HT1080 (cell line): ENCODE measurements around the gene MMP12. TPM values are rescaled to one million over a fixed set of nuclear protein-coding genes. Genes with fewer than 3 reads are reported as not detected.
"Not testable (repeated sequence)": the region's sequence is repeated elsewhere in the genome, so short reads cannot be mapped to it uniquely, and the experiment has no call there.

Experiments used
- DNase-seq: peaks from one replicate; pipeline ENCODE4 v3.0.0-alpha.2; 2015; ENCODE audit warnings: low read depth
- polyA plus RNA-seq, 2 experiments: library from polyadenylated mRNA; depleted of rRNA; stranded (reverse); fragments of >200 nt; gene quantifications; 2 replicates each; pipeline ENCODE4 v1.2.3, GENCODE V29; 2015
- total RNA-seq: library from RNA; depleted of rRNA; stranded (reverse); fragments of >200 nt; shearing (Covaris generic); gene quantifications from 2 replicates; pipeline ENCODE4 v1.2.3, GENCODE V29; 2014; rRNA removed

Gene MMP12
- total RNA-seq: not detected in 2 replicates
- not detected in 2 replicates for polyA plus RNA-seq (2015; cell fraction: cytosol; rRNA removed)
- polyA plus RNA-seq (2015; cell fraction: nucleus; rRNA removed): 0.27 TPM in 1 of 2 replicates, not detected in the other

DNA sequence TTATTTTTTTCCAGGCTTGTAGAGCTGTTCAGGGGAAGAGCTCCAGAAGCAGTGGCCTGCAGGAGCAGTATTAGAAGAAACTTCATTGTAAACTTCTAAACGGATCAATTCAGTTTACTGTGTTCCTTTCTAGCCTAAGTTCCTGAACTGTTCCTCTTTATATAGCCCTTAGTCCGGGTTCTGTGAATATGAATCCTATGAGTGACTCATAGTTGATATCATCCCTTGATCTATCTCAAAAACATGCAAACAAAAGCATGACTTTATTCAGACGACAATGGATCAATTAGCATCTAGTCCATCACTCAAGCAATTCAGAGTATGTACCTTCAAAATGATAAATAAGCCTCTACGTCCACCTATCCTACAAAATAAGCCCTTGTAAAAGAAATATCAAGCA, at the start of gene MMP12:
TSS of gene MMP12 (minus strand) at position 131 of the 400 bp plus-strand sequence. CDS start at position 86, 45 bp downstream.
- no peak for DNase-seq

DNA sequence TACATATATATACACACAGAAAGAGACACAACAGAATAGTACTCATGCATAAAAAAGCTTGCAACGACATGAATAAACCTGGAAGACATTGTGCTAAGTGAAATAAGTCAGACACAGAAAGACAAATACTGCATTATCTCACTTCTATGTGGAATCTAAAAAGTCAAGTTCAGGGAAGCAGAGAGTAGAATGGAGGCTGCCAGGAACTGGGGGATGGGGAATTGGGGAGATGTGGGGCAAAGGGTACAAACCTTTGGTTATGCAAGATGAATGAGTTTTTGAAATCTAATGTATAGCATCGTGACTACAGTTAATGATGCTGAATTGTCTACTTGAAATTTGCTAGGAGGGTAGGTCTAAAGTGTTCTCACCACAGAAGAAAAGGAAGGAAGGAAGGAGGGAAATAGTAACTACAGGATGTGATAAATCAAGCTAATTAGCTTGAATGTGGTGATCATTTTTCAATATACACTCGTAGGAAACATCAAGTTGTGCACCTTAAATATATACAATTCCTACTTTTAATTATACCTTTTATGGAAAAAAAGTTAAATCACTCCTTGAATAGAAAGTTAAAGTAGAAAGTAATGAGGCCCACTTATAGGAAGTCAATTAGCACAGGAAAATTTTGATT, 46.9 kb upstream of the MMP12 start:
- DNase-seq: no peak

- no peak for DNase-seq
Measured at GRCh38 chr11:102920118-102920684, 45.4 kb upstream of the MMP12 start.

DNA sequence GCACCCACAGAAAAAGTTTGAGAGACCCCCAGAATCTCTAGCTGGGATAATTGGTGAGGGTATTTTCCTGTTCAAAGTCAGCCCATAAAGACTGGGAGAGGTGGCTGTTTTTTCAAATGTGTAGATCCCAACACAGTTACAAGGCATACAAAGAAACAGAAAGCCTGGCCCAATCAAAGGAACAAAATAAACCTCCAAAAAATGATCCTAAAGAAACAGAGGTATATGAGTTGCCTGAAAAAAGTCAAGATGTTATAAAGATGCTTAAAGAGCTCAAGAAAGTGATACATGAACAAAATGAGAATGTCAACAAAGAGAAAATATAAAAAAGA, 40.2 kb upstream of the MMP12 start:
- no peak for DNase-seq

DNA sequence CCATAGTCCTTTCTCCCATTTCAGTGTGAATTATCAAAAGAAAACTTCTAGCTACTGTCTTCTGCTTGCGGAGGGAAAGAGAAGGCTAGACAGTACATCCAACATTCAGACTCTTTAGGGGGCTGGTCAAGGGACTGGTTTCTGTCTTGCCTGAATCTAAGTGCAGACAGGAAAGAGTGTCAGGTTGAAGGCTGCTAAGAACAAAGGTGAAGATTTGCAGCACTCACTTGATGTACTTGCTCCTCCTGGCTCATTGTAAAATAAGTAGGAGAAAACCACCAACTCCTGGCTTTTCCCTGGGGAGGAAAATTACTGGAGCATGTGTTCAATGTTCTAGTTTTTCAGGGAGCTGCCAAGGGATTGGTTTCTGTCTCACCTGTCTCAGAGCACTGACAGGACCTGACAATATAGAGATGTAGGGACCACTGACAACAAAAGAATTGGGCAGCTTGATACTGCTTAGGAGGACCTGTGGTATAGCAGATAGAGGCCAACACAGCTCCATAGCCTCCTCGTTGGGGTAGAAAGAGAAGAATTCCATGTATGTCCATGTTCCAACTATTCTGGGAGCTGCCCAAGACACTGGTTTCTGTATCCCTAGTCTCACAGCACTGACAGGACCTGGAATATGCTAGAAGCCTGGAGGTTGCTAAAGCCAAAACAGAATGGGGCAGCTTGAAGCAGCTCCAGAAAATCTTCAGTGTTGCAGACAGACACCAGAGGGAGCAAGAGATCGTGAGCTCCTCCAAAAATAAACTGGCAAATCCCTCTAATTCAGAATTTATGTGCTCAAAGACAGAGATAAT, 39.7 kb upstream of the MMP12 start:
- peak; percentile 42 for DNase-seq

GRCh38 chr11:102912482-102912830, 37.7 kb upstream of the MMP12 start:
- peak; percentile 42 for DNase-seq

DNA sequence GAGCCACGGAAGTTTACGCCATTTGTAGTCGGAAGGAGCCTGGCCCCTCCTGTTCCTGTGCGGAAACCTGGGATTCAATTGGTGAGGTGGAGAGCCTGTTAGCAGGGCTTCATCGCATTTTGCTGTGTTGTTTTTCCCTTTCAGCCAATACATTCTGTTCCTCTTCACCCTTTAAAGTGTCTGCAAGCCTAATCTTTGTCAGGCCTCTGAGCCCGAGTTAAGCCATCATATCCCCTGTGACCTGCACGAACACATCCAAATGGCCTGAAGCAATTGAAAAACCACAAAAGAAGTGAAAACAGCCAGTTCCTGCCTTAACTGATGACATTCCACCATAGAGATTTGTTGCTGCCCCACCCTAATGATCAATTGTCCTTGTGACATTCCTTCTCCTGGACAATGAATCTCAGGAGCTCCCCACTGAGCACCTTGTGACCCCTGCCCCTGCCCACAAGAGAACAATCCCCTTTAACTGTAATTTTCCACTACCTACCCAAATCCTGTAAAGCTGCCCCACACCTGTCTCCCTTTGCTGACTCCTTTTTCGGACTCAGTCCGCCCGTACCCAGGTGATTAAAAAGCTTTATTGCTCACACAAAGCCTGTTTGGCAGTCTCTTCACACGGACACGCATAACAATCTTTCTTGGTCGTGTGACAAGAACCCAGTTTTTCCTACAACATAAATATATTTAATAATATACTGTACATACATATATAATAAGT, 37.1 kb upstream of the MMP12 start:
- DNase-seq: no peak

DNA sequence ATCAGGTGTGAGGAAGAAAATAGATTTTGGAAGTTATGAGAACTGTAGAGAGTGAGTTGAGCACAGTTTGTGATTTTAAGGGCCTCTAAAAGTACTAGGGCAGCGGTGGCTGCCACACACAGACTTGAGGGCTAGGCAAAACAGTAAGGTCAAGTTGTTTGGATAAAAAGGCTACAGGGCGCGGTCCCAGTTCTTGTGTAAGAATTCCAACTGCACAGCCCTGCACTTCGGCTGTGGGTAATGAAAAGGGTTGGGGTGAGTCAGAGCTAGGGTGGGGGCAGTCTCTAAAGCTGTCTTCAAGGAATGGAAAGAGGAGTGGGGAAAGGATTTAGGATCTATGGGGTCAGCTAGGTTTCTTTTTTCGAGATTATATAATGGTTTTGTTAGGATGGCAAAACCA, 31.1 kb upstream of the MMP12 start:
- DNase-seq: not testable (repeated sequence)

DNA sequence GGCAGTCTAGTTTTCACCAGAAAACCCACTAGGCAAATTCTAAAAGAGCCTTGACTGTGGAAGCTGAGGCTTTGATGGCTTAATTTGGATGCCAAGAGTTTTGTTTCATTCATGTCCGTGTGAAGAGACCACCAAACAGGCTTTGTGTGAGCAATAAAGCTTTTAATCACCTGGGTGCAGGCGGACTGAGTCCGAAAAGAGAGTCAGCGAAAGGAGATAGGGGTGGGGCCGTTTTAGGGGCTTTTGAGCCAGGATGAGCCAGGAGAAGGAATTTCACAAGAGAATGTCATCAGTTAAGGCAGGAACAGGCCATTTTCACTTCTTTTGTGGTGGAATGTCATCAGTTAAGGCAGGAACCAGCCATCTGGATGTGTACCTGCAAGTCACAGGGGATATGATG, 29.1 kb upstream of the MMP12 start:
- DNase-seq: not testable (repeated sequence)

- DNase-seq: no peak
Measured at GRCh38 chr11:102900346-102900745, 25.6 kb upstream of the MMP12 start.

- no peak for DNase-seq
Measured at GRCh38 chr11:102891736-102892135, 17.0 kb upstream of the MMP12 start.

DNA sequence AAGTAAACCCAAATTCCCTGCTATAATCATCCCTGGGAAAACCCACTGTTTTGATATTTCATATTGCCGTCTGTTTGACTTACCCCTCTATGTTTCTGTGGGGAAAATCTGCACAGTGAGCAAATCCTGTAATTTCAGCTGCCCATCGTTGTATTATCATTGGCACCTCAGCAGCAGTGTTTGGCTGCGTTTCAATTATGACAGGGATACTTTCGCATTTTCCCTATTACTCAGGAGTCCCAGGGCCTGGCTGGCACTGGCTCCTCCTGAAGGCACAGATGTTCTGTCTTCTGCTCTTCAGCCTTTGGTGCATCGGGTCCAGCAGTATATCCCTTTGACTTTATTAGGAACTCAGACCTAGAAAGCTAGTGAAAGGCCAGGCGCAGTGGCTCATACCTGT, 12.2 kb upstream of the MMP12 start:
- peak; percentile 50 for DNase-seq

- DNase-seq: peak; percentile 8
Measured at GRCh38 chr11:102883141-102883540, 8.4 kb upstream of the MMP12 start.

GRCh38 chr11:102882389-102883024, 7.7 kb upstream of the MMP12 start:
- DNase-seq: peak; percentile 23

GRCh38 chr11:102879801-102880200, 5.0 kb upstream of the MMP12 start:
- no peak for DNase-seq

DNA sequence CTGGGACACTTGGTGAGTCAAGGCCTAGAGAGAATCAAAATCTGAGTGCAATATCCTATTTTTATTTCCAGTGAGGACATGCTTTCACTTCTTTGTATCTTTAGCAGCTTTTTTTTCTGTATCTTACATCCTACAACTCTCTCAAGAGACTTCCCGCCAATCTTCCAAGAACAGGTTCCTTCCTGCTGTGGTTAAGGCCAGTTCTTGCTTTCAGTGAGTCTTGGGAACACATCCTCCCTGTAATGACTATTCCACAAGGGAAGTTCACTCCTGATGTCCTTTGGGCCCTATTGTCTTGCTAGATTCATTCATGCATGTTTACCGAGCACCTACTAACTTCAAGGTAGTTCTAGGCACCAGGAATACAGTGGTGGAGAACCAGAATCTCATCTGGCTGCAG, 3.8 kb upstream of the MMP12 start:
- DNase-seq: no peak

DNA sequence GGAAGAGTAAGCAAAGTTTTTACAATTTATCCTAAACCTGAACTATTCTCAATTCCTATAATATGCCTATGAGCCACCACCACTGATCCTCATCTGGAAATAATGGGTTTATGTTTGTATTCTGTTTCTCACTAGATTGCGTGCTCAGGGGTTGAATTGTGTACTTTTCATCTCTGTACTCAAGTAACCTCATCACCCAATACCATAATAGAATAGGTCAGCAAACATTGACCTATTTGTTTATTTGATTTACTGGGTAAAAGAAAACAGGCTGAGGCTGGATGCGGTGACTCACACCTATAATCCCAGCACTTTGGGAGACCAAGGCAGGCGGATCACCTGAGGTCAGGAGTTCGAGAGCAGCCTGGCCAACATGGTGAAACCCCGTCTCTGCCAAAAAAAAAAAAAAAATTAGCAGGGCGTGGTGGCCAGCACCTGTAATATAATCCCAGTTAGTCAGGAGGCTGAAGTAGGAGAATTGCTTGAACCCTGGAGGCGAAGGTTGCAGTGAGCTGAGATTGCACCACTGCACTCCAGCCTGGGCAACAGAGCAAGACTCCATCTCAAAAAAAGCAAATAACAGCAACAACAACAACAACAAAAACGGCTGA, 5.3 kb downstream of the MMP12 start:
- DNase-seq: not testable (repeated sequence)

GRCh38 chr11:102868339-102868738, 6.4 kb downstream of the MMP12 start:
- no peak for DNase-seq

- DNase-seq: no peak
Measured at GRCh38 chr11:102864724-102865123, 10.1 kb downstream of the MMP12 start.

DNA sequence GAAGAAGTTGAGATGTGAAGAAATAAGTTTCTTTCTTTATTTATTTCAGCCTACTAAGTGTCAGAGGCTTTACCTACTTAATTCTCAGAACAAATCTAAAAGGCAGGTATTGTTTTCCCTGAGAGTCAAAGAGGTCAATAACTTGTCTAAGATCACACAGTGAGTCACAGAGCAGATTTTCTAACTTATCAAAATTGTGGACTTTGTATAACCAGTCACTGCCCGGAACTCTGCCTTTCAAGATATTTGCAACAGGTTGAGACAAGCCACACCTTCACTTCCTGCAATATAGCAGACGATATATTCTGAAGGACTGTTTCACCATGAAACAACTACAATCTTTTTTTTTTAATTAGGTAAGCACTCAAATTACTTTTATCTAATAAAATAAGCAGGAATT, 20.8 kb downstream of the MMP12 start:
- no peak for DNase-seq

- no peak for DNase-seq
Measured at GRCh38 chr11:102853055-102853454, 21.7 kb downstream of the MMP12 start.
